ENCODE measurements around the gene DHRS13.
A peak's percentile ranks its signal among the peaks of the same experiment; 100 is the strongest.
"Not testable (repeated sequence)": the region's sequence is repeated elsewhere in the genome, so short reads cannot be mapped to it uniquely, and the experiment has no call there.

The DHRS13 gene

GRCh38 chr17:28879886-28880571 is 22.9 kb downstream of the DHRS13 start:
- no peak for DNase-seq

DNA sequence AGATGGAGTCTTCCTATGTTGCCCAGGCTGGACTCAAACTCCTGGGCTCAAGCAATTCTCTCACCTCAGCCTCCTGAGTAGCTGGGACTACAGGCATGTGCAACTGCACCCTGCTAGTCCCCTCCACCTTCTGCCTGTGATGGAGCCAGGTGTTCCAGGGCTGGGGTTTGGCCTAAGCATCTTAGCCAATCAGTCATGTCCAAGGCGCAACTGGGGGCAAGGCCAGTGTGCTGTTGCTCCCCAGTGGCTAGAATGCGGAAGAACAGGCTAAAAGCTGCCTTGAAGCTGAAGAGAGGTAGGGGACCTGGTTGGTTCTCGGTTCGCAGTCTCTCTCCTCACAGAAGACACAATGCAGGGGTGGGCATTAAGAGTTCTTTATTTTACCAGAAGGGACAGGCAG is 23.9 kb downstream of the DHRS13 start:
- no peak for DNase-seq

GRCh38 chr17:28878158-28878910 is 24.5 kb downstream of the DHRS13 start:
- no peak for DNase-seq

- not testable (repeated sequence) for DNase-seq
These were observed 25.6 kb downstream of the DHRS13 start for GRCh38 chr17:28877150-28877711.

GRCh38 chr17:28875848-28876550 is 26.9 kb downstream of the DHRS13 start:
- no peak for DNase-seq

- DNase-seq: no peak
These were observed 28.1 kb downstream of the DHRS13 start for GRCh38 chr17:28874750-28875149.

GRCh38 chr17:28873839-28874238 is 29.0 kb downstream of the DHRS13 start:
- no peak for DNase-seq

GRCh38 chr17:28871056-28871579 is 31.8 kb downstream of the DHRS13 start:
- DNase-seq: peak; percentile 40

DNA sequence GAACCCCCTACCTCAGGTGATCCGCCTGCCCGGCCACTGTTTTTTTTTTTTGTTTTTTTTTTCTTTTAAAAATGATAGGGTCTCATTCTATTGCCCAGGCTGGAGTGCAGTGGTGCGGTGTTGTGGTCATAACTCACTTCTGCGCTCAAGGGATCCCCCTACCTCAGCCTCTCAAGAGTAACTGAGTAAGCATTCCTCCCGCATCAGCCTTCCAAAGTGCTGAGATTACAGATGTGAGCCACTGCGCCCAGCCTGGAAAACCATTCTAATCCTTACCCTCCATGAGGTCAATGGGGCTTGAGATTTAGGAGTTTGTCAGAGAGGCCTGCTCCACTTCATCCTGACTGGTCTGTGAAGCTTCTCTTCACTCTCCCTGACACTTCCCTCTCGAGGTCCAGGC is 35.6 kb downstream of the DHRS13 start:
- no peak for DNase-seq

DNA sequence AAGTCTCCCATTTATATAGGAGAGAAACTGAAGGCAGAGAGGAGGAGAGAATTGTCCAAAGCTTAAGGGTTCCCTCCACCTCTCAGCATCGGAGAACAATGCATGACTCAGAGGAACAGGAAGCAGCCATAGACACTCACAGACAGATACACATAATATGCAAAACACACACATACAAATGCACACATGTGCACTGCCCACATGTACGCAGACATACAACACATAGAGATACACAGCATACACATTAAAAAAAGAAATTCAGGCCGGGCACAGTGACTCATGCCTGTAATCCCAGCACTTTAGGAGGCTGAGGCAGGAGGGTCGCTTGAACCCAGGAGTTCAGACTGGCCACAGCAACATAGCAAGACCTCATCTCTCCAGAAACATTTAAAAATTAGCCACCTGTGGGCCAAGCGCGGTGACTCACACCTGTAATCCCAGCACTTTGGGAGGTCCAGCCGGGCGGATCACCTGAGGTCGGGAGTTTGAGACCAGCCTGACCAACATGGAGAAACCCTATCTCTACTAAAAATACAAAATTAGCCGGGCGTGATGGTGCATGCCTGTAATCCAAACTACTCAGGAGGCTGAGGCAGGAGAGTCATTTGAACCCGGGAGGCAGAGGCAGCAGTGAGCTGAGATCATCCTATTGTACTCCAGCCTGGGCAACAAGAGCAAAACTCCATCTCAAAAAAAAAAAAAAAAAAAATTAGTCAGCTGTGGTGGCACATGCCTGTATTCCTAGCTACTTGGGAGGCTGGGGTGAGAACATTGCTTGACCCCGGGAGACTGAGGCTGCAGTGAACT is 36.7 kb downstream of the DHRS13 start:
- DNase-seq: no peak

DNA sequence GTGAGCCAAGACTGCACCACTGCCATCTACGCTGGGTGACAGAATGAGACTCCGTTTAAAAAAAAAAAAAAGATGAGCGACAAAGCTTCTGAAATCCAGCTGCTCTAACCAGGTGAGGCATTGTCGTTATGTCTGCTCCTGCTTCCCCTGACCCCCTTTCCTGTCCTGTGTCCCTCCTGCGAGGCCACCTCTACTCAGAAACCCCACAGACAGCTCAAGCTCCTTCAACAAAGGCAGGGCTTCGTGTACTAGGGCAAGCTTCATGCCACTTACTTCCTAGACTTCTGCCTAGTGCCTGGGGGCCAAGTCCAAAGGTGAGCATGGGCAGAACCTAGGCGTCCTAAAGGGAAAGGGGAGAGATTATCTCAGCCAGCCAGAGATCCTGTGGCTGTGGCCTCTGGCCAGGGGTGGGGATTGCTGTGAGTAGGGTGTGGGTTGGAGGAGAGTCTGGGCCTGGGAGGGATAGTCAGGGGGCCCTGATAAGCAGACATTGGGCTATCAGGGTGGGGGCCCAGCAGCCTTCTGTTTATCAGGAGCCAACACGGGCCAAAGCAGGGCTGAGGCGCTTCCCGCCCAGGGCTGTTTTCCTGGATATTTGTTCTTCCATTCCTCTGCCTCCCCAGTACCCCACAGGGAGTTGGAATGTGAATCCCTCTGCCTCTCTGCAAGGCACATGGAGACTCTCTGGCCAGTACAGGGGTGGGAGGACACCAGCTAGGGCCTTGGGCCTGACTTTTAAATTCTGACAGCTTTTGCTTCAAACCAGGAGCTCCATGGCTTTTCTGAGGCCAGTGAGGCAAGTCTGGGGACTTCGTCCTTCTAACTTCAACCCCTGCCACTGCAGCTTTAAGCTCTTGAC is 37.7 kb downstream of the DHRS13 start:
- DNase-seq: no peak

DNA sequence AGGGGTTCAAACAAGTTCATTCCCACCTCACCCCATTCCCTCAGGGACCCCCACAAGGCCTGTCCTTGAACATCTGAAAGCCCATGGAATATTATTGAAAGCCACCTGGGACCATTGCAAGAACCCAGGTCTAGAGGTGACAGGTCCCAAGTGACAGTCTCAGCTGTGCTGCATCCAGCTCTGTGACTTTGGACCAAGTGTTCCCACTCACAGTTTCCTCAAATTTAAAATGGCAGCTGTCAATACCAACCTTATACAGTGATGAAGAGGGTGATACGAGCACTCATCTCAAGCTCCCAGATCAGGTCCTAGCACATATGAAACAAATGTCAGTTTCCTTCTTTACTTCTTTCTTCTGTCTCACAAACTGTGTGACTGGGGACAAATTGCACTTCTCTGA is 38.9 kb downstream of the DHRS13 start:
- no peak for DNase-seq

DNA sequence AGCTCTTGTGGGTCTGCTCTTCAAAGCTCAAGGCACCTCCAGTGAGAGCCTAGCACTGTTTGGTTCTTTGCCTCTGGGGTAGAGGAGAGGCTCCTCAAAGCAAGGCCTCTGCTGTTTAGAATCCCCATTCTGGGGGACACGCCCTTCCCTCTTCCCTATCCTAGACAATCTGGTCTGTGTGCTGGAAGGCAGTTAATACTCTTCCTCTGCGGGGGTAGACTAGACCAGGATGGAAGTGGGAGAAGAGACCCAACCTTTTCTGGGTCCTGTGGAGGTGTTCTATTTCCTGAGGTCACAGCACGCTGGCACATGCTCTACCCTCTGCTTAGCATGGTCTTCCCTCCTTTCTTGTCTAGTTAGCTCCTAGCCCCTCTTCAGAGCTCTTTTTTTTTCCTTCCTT is 40.3 kb downstream of the DHRS13 start:
- no peak for DNase-seq

- DNase-seq: no peak
These were observed 41.3 kb downstream of the DHRS13 start for GRCh38 chr17:28861393-28862203.

- no peak for DNase-seq
These were observed 42.5 kb downstream of the DHRS13 start for GRCh38 chr17:28860363-28860808.

GRCh38 chr17:28858801-28859355 is 44.0 kb downstream of the DHRS13 start:
- no peak for DNase-seq

DNA sequence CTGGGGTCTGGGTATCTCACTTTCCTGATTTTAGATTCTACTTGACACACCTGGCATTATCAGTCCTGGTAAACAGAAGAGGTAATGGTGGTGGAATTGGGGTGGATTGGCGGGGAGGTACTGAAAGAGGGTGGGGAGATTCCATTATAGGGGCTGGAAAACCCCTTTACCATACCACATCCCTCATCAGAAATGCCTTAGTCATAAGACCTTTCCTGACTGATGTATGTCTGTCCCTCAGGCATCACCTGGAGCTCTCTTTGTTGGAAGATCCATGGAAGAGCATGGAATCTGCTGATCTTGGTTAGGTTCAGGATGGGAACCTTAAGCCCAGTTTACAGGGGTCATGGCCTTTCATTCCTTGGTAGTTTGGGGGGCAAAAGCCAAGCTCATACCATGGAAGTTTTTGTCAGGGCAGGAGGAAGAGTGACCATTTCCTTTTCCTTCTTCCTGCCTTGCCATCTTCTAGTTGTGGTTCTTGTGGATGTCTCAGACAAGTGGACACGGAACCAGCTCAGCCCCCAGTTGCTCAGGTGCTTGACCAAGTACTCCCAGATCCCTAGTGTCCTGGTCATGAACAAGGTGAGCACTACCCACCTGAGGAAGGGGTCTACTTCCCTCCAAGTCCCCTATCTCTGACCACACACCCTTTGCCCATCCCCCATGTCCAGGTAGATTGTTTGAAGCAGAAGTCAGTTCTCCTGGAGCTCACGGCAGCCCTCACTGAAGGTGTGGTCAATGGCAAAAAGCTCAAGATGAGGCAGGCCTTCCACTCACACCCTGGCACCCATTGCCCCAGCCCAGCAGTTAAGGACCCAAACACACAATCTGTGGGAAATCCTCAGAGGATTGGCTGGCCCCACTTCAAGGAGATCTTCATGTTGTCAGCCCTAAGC is 44.7 kb downstream of the DHRS13 start:
- DNase-seq: no peak

- no peak for DNase-seq
These were observed 46.8 kb downstream of the DHRS13 start for GRCh38 chr17:28856028-28856574.

- DNase-seq: no peak
These were observed 47.6 kb downstream of the DHRS13 start for GRCh38 chr17:28855336-28855679.

All from CD4-positive, alpha-beta T cell treated with Interleukin-21 for 1 hour (primary cell).